Spleen (tissue), 11 donors: Measurements from ENCODE around the gene RRAD. TPM values are rescaled to one million over a fixed set of nuclear protein-coding genes. Genes with fewer than 3 reads are reported as not detected.
"Not testable (repeated sequence)": the region's sequence is repeated elsewhere in the genome, so short reads cannot be mapped to it uniquely, and the experiment has no call there.

Experiments
- DNase-seq: peaks from one replicate; pipeline ENCODE4 v3.0.0-alpha.2; 2020
- H3K27ac ChIP-seq, 8 donors: fragments of 200-600 bp; sonication (generic) in 7 of 8; 1 replicate in 4 of 8; 2 replicates in 4 of 8; pipeline versions ENCODE4 v1.5.0 to v1.8.0; 2016 to 2021; ENCODE audit warnings: inconsistent platforms in 4 of 8, mild to moderate bottlenecking in 4 of 8, moderate library complexity in 1 of 8
- H3K27me3 ChIP-seq, 7 donors: fragments of 200-600 bp; sonication (generic) in 6 of 7; replicated peaks in 1 of 7; 1 replicate in 4 of 7; 2 replicates in 3 of 7; pipeline versions ENCODE4 v1.5.0 to v1.8.0; 2016 to 2021; ENCODE audit warnings: inconsistent platforms in 3 of 7, mild to moderate bottlenecking in 1 of 7
- H3K36me3 ChIP-seq, 6 donors: fragments of 200-600 bp; sonication (generic) in 5 of 6; 1 replicate in 4 of 6; 2 replicates in 2 of 6; pipeline versions ENCODE4 v1.5.0 to v1.8.0; 2016 to 2021; ENCODE audit warnings: inconsistent platforms in 2 of 6
- H3K4me1 ChIP-seq, 6 donors: fragments of 200-600 bp; sonication (generic) in 5 of 6; 1 replicate in 3 of 6; 2 replicates in 3 of 6; pipeline versions ENCODE4 v1.5.0 to v1.8.0; 2016 to 2021; ENCODE audit warnings: inconsistent platforms in 3 of 6
- H3K4me3 ChIP-seq, 8 donors: fragments of 200-600 bp; sonication (generic) in 7 of 8; 1 replicate in 4 of 8; 2 replicates in 4 of 8; pipeline versions ENCODE4 v1.5.0 to v1.8.0; 2016 to 2021; ENCODE audit warnings: inconsistent platforms in 4 of 8, mild to moderate bottlenecking in 4 of 8, moderate library complexity in 2 of 8
- H3K9me3 ChIP-seq, 8 donors: fragments of 200-600 bp; sonication (generic) in 7 of 8; 1 replicate in 4 of 8; 2 replicates in 4 of 8; pipeline versions ENCODE4 v1.5.0 to v1.8.0; 2016 to 2021; ENCODE audit warnings: inconsistent platforms in 4 of 8
- CTCF ChIP-seq, 11 experiments: fragments of 200-600 bp in 7 of 11; fragments of 450-650 bp in 4 of 11; sonication (generic) in 4 of 11; IDR thresholded peaks in 8 of 11; conservative IDR thresholded peaks in 3 of 11; 1 replicate in 7 of 11; 2 replicates in 4 of 11; pipeline versions ENCODE4 v1.4.0 to v1.8.0; 2016 to 2021; ENCODE audit warnings: antibody characterized with exemption in 11 of 11, inconsistent platforms in 4 of 11, mild to moderate bottlenecking in 1 of 11
- POLR2A ChIP-seq, 3 donors: fragments of 450-650 bp; IDR thresholded peaks; one replicate each; pipeline ENCODE4 v1.5.1; 2017; ENCODE audit warnings: antibody characterized with exemption in 3 of 3, mild to moderate bottlenecking in 1 of 3
- POLR2AphosphoS5 ChIP-seq, 3 donors: sonication (generic); formaldehyde crosslinking; IDR thresholded peaks; one replicate each; pipeline ENCODE4 v1.5.1; 2017; ENCODE audit warnings: antibody characterized with exemption in 3 of 3
- WGBS, 5 donors: extraction: QIAGEN DNeasy Blood & Tissue Kit in 3 of 5; methylation state at CpG; one replicate each; pipeline versions ENCODE4 v1.1.5 to v1.1.7; 2013 to 2018; 5-methylcytosine and 5-hydroxymethylcytosine counted together
- intact Hi-C: fragments of 100-400 bp; cut with DNase I; formaldehyde crosslinking; loops from one replicate; pipeline ENCODE4 v1.15.0; 2023; ENCODE audit warnings: low total_unique reads
- polyA plus RNA-seq, 3 donors: library from polyadenylated mRNA; stranded (reverse); fragments of 200-250 nt; gene quantifications; one replicate each; pipeline ENCODE4 v1.2.1, GENCODE V29; 2013
- total RNA-seq, 7 donors: library from RNA; depleted of rRNA in 3 of 7; stranded (reverse); fragments of >200 nt in 3 of 7; fragmentation: NEBNext Ultra II Directional in 4 of 7; extraction: Animal tissue kit (Norgen Biotek cat#: 25700) in 4 of 7; gene quantifications; one replicate each; pipeline versions ENCODE4 v1.1.0 to v1.2.1, GENCODE V29; 2016 to 2021
- donor health status: healthy with polysubstance abuse.
- donor health status: DM: no; HTN: no; CAD: no; lungs with moderate emphysema.
- donor health status: DM: no; HTN: no; CAD: no.
- donor health status: Bipolar disorder and iron deficiency.
- donor health status: healthy.
- donor health status: DM: no; HTN: no; CAD: no.
- donor health status: DM: yes; HTN: yes; CAD: no.

Gene RRAD
- total and polyA plus RNA-seq, 10 donors = 0.52 to 16.4 (median 1.9) TPM

- Histone ChIP-seq H3K9me3 (no peaks in the 10 kb centered on the region), H3K4me1 (peaks cover 0 to 16% (median 7%) of the 10 kb centered on the region in 6 donors), H3K36me3 (no peaks in the 10 kb centered on the region), H3K27me3 (no peaks in the 10 kb centered on the region), H3K4me3 (no peak overlapping the region), H3K27ac (peak overlapping the region in 4 of 8 donors; percentile 22 to 39 (median 34))
- TF ChIP-seq CTCF (IDR thresholded peaks at IDR 0.05 in 8 of 11, conservative IDR thresholded peaks at IDR 0.05 in 3 of 11) (no peak), POLR2A (IDR thresholded peaks at IDR 0.05) (no peak), POLR2AphosphoS5 (IDR thresholded peaks at IDR 0.05) (no peak)
- no peak for DNase-seq
- intact Hi-C loops = no loop called here
- 46 to 56% (median 52%) methylated on average over 6 to 9 of the region's 9 CpGs for whole genome bisulfite sequencing, 5 donors
Observed at GRCh38 chr16:66899945-66900710, 25.2 kb downstream of the RRAD start.

GRCh38 chr16:66899310-66899944 lies 25.9 kb downstream of the RRAD start:
- TF ChIP-seq POLR2AphosphoS5 (IDR thresholded peaks at IDR 0.05) (no peak), CTCF (IDR thresholded peaks at IDR 0.05 in 8 of 11, conservative IDR thresholded peaks at IDR 0.05 in 3 of 11) (no peak), POLR2A (IDR thresholded peaks at IDR 0.05) (no peak)
- H3K4me3 ChIP-seq = no peak overlapping the region
- intact Hi-C loops = no loop called here
- peak overlapping the region in 4 of 8 donors; percentile 22 to 46 (median 37) for H3K27ac ChIP-seq
- H3K36me3 ChIP-seq = no peaks in the 10 kb centered on the region
- H3K4me1 ChIP-seq = peaks cover 0 to 16% (median 7%) of the 10 kb centered on the region in 6 donors
- no peaks in the 10 kb centered on the region for H3K9me3 ChIP-seq
- DNase-seq = no peak
- WGBS, 5 donors = 80 to 94% (median 88%) methylated on average over 4 to 6 of the region's 6 CpGs
- H3K27me3 ChIP-seq = no peaks in the 10 kb centered on the region

- TF ChIP-seq CTCF (IDR thresholded peaks at IDR 0.05 in 8 of 11, conservative IDR thresholded peaks at IDR 0.05 in 3 of 11) = no peak
- no peak for TF ChIP-seq POLR2AphosphoS5 (IDR thresholded peaks at IDR 0.05)
- no peak for TF ChIP-seq POLR2A (IDR thresholded peaks at IDR 0.05)
- H3K27me3 ChIP-seq = no peaks in the 10 kb centered on the region
- no peaks in the 10 kb centered on the region for H3K9me3 ChIP-seq
- intact Hi-C loops = no loop called here
- DNase-seq = no peak
- H3K4me3 ChIP-seq = no peak overlapping the region
- WGBS, 5 donors = 77 to 95% (median 81%) methylated on average over 2 of the region's 2 CpGs
- H3K4me1 ChIP-seq = peaks cover 0 to 16% (median 7%) of the 10 kb centered on the region in 6 donors
- no peak overlapping the region for H3K27ac ChIP-seq
- no peaks in the 10 kb centered on the region for H3K36me3 ChIP-seq
Observed at GRCh38 chr16:66898933-66899309, 26.4 kb downstream of the RRAD start.

DNA sequence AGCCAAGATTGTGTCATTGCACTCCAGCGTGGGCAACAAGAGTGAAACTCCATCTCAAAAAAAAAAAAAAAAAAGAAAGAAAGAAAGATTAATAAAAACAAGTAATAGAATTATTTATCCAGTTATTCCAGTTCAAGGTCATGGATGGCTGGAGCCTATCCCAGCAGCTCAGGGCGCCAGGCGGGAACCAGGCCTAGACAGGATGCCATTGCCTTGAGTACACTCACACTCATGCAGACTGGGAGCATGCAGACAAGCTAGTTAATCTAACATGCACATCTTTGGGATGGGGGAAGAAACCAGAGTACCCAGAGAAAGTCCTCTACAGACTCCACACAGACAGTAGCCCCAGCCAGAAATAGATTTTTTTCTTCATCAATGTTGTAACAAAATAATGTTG lies 27.1 kb downstream of the RRAD start:
- Histone ChIP-seq H3K36me3 (no peaks in the 10 kb centered on the region), H3K4me1 (peaks cover 0 to 16% (median 7%) of the 10 kb centered on the region in 6 donors), H3K4me3 (no peak overlapping the region), H3K27ac (no peak overlapping the region), H3K9me3 (no peaks in the 10 kb centered on the region), H3K27me3 (no peaks in the 10 kb centered on the region)
- intact Hi-C loops = no loop called here
- DNase-seq = no peak
- TF ChIP-seq POLR2A (IDR thresholded peaks at IDR 0.05) = no peak
- no peak for TF ChIP-seq CTCF (IDR thresholded peaks at IDR 0.05 in 8 of 11, conservative IDR thresholded peaks at IDR 0.05 in 3 of 11)
- TF ChIP-seq POLR2AphosphoS5 (IDR thresholded peaks at IDR 0.05) = no peak
- WGBS, 5 donors = 77 to 92% (median 88%) methylated on average over 3 of the region's 3 CpGs

GRCh38 chr16:66896682-66897081 lies 28.7 kb downstream of the RRAD start:
- H3K9me3 ChIP-seq, DNase-seq, H3K4me3 ChIP-seq, H3K27ac ChIP-seq, intact Hi-C loops, H3K36me3 ChIP-seq, H3K27me3 ChIP-seq: not testable (repeated sequence)
- peaks cover 0 to 16% (median 7%) of the 10 kb centered on the region in 6 donors for H3K4me1 ChIP-seq
- WGBS, 5 donors = 85 to 93% (median 88%) methylated on average over 5 of the region's 5 CpGs
